Tibial nerve (tissue), 4 donors: ENCODE measurements around the gene BRD7. TPM values are rescaled to one million over a fixed set of nuclear protein-coding genes. Genes with fewer than 3 reads are reported as not detected.

ENCODE experiments used
- DNase-seq, 2 donors: peaks; one replicate each; pipeline ENCODE4 v3.0.0-alpha.2; 2019; ENCODE audit warnings: low spot score in 2 of 2
- H3K27ac ChIP-seq, 4 donors: fragments of 200-600 bp; sonication (generic) in 3 of 4; one replicate each; pipeline ENCODE4 v1.5.1; 2017 to 2019; ENCODE audit warnings: mild to moderate bottlenecking in 1 of 4
- H3K27me3 ChIP-seq, 2 donors: fragments of 200-600 bp; sonication (generic) in 1 of 2; one replicate each; pipeline versions ENCODE4 v1.5.1 to v1.6.0; 2017 to 2019
- H3K36me3 ChIP-seq, 3 donors: fragments of 200-600 bp; sonication (generic); one replicate each; pipeline ENCODE4 v1.5.1; 2018 to 2019
- H3K4me1 ChIP-seq, 4 donors: fragments of 200-600 bp; sonication (generic) in 3 of 4; one replicate each; pipeline ENCODE4 v1.5.1; 2017 to 2019
- H3K4me3 ChIP-seq, 4 donors: fragments of 200-600 bp; sonication (generic) in 3 of 4; one replicate each; pipeline ENCODE4 v1.5.1; 2017 to 2019; ENCODE audit warnings: mild to moderate bottlenecking in 1 of 4, moderate library complexity in 1 of 4
- H3K9me3 ChIP-seq, 4 donors: fragments of 200-600 bp; sonication (generic) in 3 of 4; one replicate each; pipeline ENCODE4 v1.5.1; 2017 to 2019
- CTCF ChIP-seq, 5 experiments: fragments of 200-600 bp in 3 of 5; fragments of 450-650 bp in 2 of 5; sonication (generic) in 3 of 5; IDR thresholded peaks; one replicate each; pipeline ENCODE4 v1.5.1; 2016 to 2019; ENCODE audit warnings: antibody characterized with exemption in 5 of 5, mild to moderate bottlenecking in 3 of 5, moderate library complexity in 2 of 5
- EP300 ChIP-seq, 2 donors: sonication (generic); formaldehyde crosslinking; IDR thresholded peaks; one replicate each; pipeline ENCODE4 v1.6.1; 2017; ENCODE audit warnings: antibody characterized with exemption in 2 of 2, mild to moderate bottlenecking in 1 of 2
- POLR2A ChIP-seq, 2 donors: fragments of 450-650 bp; IDR thresholded peaks; one replicate each; pipeline ENCODE4 v1.6.1; 2017; ENCODE audit warnings: antibody characterized with exemption in 2 of 2, mild to moderate bottlenecking in 2 of 2, moderate library complexity in 2 of 2
- WGBS, 2 donors: methylation state at CpG; one replicate each; pipeline ENCODE4 v1.1.5; 2018; 5-methylcytosine and 5-hydroxymethylcytosine counted together
- total RNA-seq, 4 donors: library from RNA; depleted of rRNA; stranded (reverse); fragments of >200 nt; gene quantifications; one replicate each; pipeline ENCODE4 v1.1.0, GENCODE V29; 2016

Gene BRD7
- total RNA-seq, 4 donors from 2014 or later: 35.4 to 55.7 (median 41.6) TPM

- Histone ChIP-seq H3K27ac (peak overlapping the region in 3 of 4 donors; percentile 70 to 87 (median 83)), H3K4me3 (peak overlapping the region; percentile 48 to 95 (median 62)), H3K4me1 (peaks cover 2 to 46% (median 26%) of the 10 kb centered on the region in 4 donors), H3K9me3 (no peaks in the 10 kb centered on the region), H3K36me3 (peaks cover 0 to 6% (median 0%) of the 10 kb centered on the region in 3 donors), H3K27me3 (no peaks in the 10 kb centered on the region)
- TF ChIP-seq EP300 (IDR thresholded peaks at IDR 0.05): peak in 1 of 2 donors; percentile 35
- TF ChIP-seq POLR2A (IDR thresholded peaks at IDR 0.05): peak in 1 of 2 donors; percentile 8
- no peak for TF ChIP-seq CTCF (IDR thresholded peaks at IDR 0.05)
- no peak for DNase-seq
- 13 to 17% methylated on average over 7 of the region's 7 CpGs for WGBS, 2 donors
These were observed 481 bp upstream of the BRD7 start for GRCh38 chr16:50369133-50369804.

GRCh38 chr16:50367777-50368409, 895 bp downstream of the BRD7 start:
- Histone ChIP-seq H3K4me3 (peak overlapping the region; percentile 71 to 95 (median 84)), H3K4me1 (peaks cover 2 to 49% (median 26%) of the 10 kb centered on the region in 4 donors), H3K27me3 (no peaks in the 10 kb centered on the region), H3K27ac (peak overlapping the region; percentile 28 to 87 (median 75)), H3K9me3 (no peaks in the 10 kb centered on the region), H3K36me3 (peaks cover 0 to 18% (median 0%) of the 10 kb centered on the region in 3 donors)
- no peak for TF ChIP-seq EP300 (IDR thresholded peaks at IDR 0.05)
- TF ChIP-seq POLR2A (IDR thresholded peaks at IDR 0.05): no peak
- no peak for TF ChIP-seq CTCF (IDR thresholded peaks at IDR 0.05)
- 3% methylated on average over 23 of the region's 23 CpGs for WGBS, 2 donors
- DNase-seq: no peak

- WGBS, 2 donors: 54 to 60% methylated on average over 2 of the region's 2 CpGs
- H3K27me3 ChIP-seq: no peaks in the 10 kb centered on the region
- no peak overlapping the region for H3K4me3 ChIP-seq
- peaks cover 0 to 26% (median 0%) of the 10 kb centered on the region in 3 donors for H3K36me3 ChIP-seq
- TF ChIP-seq EP300 (IDR thresholded peaks at IDR 0.05): no peak
- TF ChIP-seq POLR2A (IDR thresholded peaks at IDR 0.05): no peak
- no peak for TF ChIP-seq CTCF (IDR thresholded peaks at IDR 0.05)
- no peak for DNase-seq
- H3K27ac ChIP-seq: no peak overlapping the region
- no peaks in the 10 kb centered on the region for H3K9me3 ChIP-seq
- peaks cover 2 to 59% (median 26%) of the 10 kb centered on the region in 4 donors for H3K4me1 ChIP-seq
These were observed 2.8 kb downstream of the BRD7 start for GRCh38 chr16:50365791-50366575.

GRCh38 chr16:50363656-50364055, 5.1 kb downstream of the BRD7 start:
- DNase-seq: no peak
- WGBS, 2 donors: 89 to 90% methylated on average over 10 of the region's 10 CpGs
- H3K36me3 ChIP-seq: peaks cover 0 to 27% (median 0%) of the 10 kb centered on the region in 3 donors
- H3K27me3 ChIP-seq: no peaks in the 10 kb centered on the region
- H3K9me3 ChIP-seq: no peaks in the 10 kb centered on the region
- no peak overlapping the region for H3K27ac ChIP-seq
- TF ChIP-seq CTCF (IDR thresholded peaks at IDR 0.05) (no peak), POLR2A (IDR thresholded peaks at IDR 0.05) (no peak)
- peaks cover 2 to 69% (median 26%) of the 10 kb centered on the region in 4 donors for H3K4me1 ChIP-seq
- no peak overlapping the region for H3K4me3 ChIP-seq
